ENCODE measurements around the gene SPRR2D.

GRCh38 chr1:153023109-153023508 is 17.8 kb downstream of the SPRR2D start:
- no peak for TF ChIP-seq CTCF (IDR thresholded peaks at IDR 0.05; ENCODE audit: extremely low read depth in 1 of 2, insufficient read depth in 1 of 2, low read depth in 1 of 2, low read length in 2 of 2)
- no peak for TF ChIP-seq POLR2A (IDR thresholded peaks at IDR 0.05; ENCODE audit: low read depth, low read length)
- TF ChIP-seq EZH2 (IDR thresholded peaks at IDR 0.05; ENCODE audit: borderline replicate concordance, low read depth, low read length, severe bottlenecking), result no peak
- TF ChIP-seq, protein P1, sequence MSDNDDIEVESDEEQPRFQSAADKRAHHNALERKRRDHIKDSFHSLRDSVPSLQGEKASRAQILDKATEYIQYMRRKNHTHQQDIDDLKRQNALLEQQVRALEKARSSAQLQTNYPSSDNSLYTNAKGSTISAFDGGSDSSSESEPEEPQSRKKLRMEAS (IDR thresholded peaks at IDR 0.05; ENCODE audit: insufficient read depth, insufficient read length), result no peak
- TF ChIP-seq POLR2AphosphoS5 (IDR thresholded peaks at IDR 0.05; ENCODE audit: insufficient read depth, low read depth, low read length), result no peak
- TF ChIP-seq JUN (IDR thresholded peaks at IDR 0.05; ENCODE audit: borderline replicate concordance, insufficient read depth, insufficient read length, low read depth), result no peak
- TF ChIP-seq MYC (IDR thresholded peaks at IDR 0.05; ENCODE audit: low read depth, low read length), result no peak
- TF ChIP-seq GATA2 (IDR thresholded peaks at IDR 0.05; ENCODE audit: insufficient read depth, insufficient read length, low read depth, low read length), result no peak
- TF ChIP-seq FOS (IDR thresholded peaks at IDR 0.05; ENCODE audit: borderline replicate concordance, insufficient read depth, low read length), result no peak
